Liver (tissue), 3 donors: ENCODE results near the gene CFHR1.

Experiments
- SP1 ChIP-seq: IDR thresholded peaks from 2 replicates; pipeline ENCODE4 v1.6.1; 2018; ENCODE audit warnings: antibody characterized with exemption, mild to moderate bottlenecking
- TF ChIP-seq, protein P1 (sequence below): fragments of 150-350 bp; IDR thresholded peaks from 2 replicates; pipeline ENCODE4 v1.5.1; 2017; ENCODE audit warnings: improper control_type of control experiment, low read depth, low read length; ENCODE audit not compliant: missing input control
- TF ChIP-seq, protein P2 (sequence below): IDR thresholded peaks from 2 replicates; pipeline ENCODE4 v1.6.1; 2016; ENCODE audit warnings: antibody characterized with exemption
- TF ChIP-seq, protein P3 (sequence below): IDR thresholded peaks from 2 replicates; pipeline ENCODE4 v1.6.1; 2016; ENCODE audit warnings: antibody characterized with exemption, mild to moderate bottlenecking
- TF ChIP-seq, protein P4 (sequence below): IDR thresholded peaks from 2 replicates; pipeline ENCODE4 v1.6.1; 2016; ENCODE audit warnings: antibody characterized with exemption
- donor health status: healthy.
- donor health status: healthy.

DNA sequence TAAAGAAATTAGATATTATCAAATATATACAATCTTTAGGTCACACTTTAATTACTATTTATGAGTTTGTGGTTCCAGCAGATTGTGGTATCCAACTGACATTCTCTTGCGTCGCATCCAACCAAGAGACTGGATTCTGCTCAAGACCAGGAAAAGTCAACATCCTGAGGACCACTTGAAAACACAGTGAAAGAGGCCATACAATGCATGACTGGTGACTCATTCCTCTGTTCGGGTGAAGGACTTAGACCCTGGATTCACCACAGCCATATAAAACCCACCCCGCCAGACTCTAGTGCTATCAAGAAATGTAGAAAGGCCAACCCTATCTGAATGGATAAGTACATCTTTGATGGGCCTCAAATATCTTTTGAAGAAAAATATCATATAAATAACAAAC is 53.9 kb downstream of the CFHR1 start:
- TF ChIP-seq, protein P1, sequence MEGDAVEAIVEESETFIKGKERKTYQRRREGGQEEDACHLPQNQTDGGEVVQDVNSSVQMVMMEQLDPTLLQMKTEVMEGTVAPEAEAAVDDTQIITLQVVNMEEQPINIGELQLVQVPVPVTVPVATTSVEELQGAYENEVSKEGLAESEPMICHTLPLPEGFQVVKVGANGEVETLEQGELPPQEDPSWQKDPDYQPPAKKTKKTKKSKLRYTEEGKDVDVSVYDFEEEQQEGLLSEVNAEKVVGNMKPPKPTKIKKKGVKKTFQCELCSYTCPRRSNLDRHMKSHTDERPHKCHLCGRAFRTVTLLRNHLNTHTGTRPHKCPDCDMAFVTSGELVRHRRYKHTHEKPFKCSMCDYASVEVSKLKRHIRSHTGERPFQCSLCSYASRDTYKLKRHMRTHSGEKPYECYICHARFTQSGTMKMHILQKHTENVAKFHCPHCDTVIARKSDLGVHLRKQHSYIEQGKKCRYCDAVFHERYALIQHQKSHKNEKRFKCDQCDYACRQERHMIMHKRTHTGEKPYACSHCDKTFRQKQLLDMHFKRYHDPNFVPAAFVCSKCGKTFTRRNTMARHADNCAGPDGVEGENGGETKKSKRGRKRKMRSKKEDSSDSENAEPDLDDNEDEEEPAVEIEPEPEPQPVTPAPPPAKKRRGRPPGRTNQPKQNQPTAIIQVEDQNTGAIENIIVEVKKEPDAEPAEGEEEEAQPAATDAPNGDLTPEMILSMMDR, result no peak
- no peak for TF ChIP-seq SP1
- TF ChIP-seq, protein P2, sequence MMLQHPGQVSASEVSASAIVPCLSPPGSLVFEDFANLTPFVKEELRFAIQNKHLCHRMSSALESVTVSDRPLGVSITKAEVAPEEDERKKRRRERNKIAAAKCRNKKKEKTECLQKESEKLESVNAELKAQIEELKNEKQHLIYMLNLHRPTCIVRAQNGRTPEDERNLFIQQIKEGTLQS, result no peak
- TF ChIP-seq, protein P3, sequence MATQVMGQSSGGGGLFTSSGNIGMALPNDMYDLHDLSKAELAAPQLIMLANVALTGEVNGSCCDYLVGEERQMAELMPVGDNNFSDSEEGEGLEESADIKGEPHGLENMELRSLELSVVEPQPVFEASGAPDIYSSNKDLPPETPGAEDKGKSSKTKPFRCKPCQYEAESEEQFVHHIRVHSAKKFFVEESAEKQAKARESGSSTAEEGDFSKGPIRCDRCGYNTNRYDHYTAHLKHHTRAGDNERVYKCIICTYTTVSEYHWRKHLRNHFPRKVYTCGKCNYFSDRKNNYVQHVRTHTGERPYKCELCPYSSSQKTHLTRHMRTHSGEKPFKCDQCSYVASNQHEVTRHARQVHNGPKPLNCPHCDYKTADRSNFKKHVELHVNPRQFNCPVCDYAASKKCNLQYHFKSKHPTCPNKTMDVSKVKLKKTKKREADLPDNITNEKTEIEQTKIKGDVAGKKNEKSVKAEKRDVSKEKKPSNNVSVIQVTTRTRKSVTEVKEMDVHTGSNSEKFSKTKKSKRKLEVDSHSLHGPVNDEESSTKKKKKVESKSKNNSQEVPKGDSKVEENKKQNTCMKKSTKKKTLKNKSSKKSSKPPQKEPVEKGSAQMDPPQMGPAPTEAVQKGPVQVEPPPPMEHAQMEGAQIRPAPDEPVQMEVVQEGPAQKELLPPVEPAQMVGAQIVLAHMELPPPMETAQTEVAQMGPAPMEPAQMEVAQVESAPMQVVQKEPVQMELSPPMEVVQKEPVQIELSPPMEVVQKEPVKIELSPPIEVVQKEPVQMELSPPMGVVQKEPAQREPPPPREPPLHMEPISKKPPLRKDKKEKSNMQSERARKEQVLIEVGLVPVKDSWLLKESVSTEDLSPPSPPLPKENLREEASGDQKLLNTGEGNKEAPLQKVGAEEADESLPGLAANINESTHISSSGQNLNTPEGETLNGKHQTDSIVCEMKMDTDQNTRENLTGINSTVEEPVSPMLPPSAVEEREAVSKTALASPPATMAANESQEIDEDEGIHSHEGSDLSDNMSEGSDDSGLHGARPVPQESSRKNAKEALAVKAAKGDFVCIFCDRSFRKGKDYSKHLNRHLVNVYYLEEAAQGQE, result no peak
- TF ChIP-seq, protein P4, sequence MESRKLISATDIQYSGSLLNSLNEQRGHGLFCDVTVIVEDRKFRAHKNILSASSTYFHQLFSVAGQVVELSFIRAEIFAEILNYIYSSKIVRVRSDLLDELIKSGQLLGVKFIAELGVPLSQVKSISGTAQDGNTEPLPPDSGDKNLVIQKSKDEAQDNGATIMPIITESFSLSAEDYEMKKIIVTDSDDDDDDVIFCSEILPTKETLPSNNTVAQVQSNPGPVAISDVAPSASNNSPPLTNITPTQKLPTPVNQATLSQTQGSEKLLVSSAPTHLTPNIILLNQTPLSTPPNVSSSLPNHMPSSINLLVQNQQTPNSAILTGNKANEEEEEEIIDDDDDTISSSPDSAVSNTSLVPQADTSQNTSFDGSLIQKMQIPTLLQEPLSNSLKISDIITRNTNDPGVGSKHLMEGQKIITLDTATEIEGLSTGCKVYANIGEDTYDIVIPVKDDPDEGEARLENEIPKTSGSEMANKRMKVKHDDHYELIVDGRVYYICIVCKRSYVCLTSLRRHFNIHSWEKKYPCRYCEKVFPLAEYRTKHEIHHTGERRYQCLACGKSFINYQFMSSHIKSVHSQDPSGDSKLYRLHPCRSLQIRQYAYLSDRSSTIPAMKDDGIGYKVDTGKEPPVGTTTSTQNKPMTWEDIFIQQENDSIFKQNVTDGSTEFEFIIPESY, result no peak
